ENCODE results near the gene CCDC186.

The CCDC186 gene

DNA sequence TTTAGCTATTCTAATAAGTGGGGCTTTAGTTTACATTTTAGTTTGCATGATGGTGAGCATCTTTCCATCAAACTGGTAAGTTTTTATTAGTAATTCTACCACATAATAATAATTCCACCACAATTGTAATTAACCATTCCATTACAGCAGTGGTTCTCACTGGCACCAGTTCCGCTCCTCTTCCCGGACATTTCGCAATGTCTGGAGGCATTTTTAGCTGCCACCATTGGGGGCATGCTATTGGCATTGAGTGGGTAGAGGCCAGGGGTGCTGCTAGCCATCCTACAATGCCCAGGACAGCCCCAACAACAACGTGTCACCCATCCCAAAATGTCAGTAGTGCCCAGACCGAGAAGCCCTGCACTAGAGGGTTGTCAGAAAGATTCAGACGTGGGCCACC lies 98.9 kb downstream of the CCDC186 start:
- DNase-seq (ENCODE audit: extremely low spot score) = no peak
- POLR2A ChIA-PET = no interaction called here
- TF ChIP-seq, protein P1, sequence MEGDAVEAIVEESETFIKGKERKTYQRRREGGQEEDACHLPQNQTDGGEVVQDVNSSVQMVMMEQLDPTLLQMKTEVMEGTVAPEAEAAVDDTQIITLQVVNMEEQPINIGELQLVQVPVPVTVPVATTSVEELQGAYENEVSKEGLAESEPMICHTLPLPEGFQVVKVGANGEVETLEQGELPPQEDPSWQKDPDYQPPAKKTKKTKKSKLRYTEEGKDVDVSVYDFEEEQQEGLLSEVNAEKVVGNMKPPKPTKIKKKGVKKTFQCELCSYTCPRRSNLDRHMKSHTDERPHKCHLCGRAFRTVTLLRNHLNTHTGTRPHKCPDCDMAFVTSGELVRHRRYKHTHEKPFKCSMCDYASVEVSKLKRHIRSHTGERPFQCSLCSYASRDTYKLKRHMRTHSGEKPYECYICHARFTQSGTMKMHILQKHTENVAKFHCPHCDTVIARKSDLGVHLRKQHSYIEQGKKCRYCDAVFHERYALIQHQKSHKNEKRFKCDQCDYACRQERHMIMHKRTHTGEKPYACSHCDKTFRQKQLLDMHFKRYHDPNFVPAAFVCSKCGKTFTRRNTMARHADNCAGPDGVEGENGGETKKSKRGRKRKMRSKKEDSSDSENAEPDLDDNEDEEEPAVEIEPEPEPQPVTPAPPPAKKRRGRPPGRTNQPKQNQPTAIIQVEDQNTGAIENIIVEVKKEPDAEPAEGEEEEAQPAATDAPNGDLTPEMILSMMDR (IDR thresholded peaks at IDR 0.05; ENCODE audit: control extremely low read depth, extremely low read depth, low read depth, missing control alignments) = no peak
- CTCF ChIA-PET = interaction anchor here (1.3 to 1.6 kb wide), 2 partner anchors 11 to 28 kb away, joined by 3 read pairs; no protein-coding TSS in a partner anchor

DNA sequence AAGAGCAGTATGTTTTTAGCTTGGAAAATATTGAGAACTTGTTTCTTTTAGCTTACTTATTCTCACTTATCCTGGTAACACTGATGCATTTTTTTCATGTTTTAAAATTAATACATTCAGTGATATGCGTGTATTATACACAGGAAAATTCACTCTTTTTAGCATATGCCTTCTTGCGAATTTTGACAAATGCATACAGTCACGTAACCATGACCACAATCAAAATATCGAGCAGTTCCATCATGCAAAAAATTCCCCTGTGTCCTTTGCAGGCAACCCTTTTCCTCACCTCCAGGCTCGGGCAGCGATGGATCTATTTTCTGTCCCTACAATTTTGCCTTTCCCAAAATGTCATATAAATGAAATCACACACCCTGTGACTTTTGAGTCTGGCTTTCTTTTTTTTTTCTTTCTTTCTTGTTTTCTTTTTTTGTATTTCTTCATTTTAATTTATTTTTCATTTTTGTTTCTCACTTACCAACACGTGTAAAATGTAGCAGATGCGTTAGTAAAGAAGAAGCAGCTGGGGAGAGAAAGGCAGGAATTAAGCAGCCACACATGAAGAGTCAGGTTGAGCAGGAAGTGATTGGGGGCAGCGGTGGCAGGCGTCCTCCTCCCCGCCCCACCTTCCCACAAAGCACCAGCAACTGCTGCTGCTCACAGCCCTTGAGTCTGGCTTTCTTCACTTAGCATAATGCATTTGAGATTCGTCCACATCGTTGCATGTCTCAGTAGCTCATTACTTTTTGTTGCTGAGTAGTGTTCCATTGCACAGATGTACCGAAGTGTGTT lies 100.4 kb downstream of the CCDC186 start:
- TF ChIP-seq, protein P1 (IDR thresholded peaks at IDR 0.05; ENCODE audit: control extremely low read depth, extremely low read depth, low read depth, missing control alignments) = no peak
- DNase-seq (ENCODE audit: extremely low spot score) = no peak
- POLR2A ChIA-PET = interaction anchor here (0.7 kb wide), 1 partner anchor 18 kb away, joined by 4 read pairs; no protein-coding TSS in a partner anchor
- CTCF ChIA-PET = interaction anchor here (1.1 to 3.2 kb wide), 5 partner anchors 8 to 38 kb away, joined by 3 to 12 read pairs (median 3); no protein-coding TSS in a partner anchor

DNA sequence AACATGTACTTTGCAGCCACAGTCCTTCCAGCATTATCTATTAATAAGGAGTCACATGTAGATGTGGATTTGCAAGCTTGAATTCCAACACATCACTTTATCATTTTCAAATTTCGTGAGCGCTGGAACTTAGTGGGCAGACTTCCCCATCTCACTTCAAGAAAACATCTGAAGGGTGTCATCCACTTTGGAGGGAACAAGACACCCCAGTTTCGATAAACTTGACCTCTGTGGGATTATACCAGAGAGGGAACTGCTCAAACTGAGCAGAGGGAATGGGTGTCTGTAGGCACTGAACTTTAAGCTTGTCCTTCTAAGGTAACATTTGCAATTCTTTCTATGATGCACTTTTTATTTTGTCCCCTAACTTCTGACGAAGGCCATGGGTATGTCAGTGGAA lies 102.8 kb downstream of the CCDC186 start:
- TF ChIP-seq, protein P1 (IDR thresholded peaks at IDR 0.05; ENCODE audit: control extremely low read depth, extremely low read depth, low read depth, missing control alignments) = no peak
- ChIA-PET CTCF (interaction anchor here (1.4 to 3.2 kb wide), 3 partner anchors 10 to 272 kb away, joined by 3 to 12 read pairs (median 6); no protein-coding TSS in a partner anchor), POLR2A (no interaction called here)
- DNase-seq (ENCODE audit: extremely low spot score) = no peak
